GM13976 (cell line): ENCODE measurements around the gene AUP1.

ENCODE experiments used
- DNase-seq: peaks from one replicate; pipeline ENCODE4 v3.0.0; 2012; ENCODE audit warnings: low spot score
- in situ Hi-C: fragments of 300-500 bp; cut with MboI; formaldehyde crosslinking; loops from one replicate; pipeline ENCODE4 v1.12.0; 2022; ENCODE audit warnings: low sequenced_read_pairs, mixed read lengths, inconsistent platforms; ENCODE audit not compliant: unreplicated experiment
- TF ChIP-seq, protein P1 (sequence below): IDR thresholded peaks from 2 replicates; pipeline ENCODE4 v1.5.1; 2012; ENCODE audit warnings: borderline replicate concordance, mild to moderate bottlenecking; ENCODE audit not compliant: insufficient read depth; ENCODE audit errors: extremely low read depth, missing control alignments, control extremely low read depth

The AUP1 gene

DNA sequence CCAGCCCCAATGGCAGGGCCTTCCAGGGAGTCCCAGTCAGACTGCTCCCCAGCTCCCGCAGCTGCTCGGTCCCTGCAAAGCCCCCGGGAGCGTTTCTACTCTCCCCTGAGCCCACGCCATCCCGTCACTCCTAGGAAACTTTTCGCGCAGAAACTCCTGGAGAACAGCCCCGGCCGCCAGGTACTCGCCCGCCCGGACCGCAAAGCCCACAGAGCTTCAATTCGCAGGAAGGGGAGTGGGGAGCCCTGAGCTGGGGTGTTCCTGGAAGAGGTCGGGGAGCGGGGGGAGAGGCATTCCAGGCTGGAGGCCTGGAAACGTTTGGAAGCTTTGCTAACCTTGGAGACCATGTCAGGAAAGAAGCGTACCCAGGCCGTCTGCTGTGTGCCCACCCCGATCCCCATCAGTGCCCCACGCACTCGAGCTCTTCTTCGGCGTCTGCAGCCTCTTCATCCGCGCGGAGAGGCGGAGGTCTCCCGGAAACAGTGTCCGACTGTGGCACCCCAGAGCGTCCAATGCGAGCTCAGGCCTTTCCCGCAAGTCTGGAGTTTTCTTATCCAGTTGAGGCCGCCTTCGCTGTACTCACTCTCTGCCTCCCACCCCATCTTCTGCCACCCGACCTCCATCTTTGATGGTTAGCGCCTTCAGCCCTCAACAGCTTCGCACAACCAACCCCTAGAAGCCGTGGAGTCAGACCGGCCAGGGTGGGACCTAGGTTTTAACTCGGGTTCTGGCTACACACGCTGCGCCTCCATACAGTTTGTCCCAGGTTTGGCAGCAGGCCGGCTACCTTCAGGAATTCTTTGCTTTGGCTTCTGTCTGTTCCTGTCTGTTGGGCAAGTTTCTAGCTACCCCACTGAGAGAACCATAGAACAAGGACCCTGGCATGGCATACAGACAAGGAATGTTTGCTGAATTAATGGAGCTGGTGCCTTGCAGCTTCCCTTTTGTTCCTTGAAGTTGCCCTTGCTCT, 25.7 kb downstream of the AUP1 start:
- TF ChIP-seq, protein P1, sequence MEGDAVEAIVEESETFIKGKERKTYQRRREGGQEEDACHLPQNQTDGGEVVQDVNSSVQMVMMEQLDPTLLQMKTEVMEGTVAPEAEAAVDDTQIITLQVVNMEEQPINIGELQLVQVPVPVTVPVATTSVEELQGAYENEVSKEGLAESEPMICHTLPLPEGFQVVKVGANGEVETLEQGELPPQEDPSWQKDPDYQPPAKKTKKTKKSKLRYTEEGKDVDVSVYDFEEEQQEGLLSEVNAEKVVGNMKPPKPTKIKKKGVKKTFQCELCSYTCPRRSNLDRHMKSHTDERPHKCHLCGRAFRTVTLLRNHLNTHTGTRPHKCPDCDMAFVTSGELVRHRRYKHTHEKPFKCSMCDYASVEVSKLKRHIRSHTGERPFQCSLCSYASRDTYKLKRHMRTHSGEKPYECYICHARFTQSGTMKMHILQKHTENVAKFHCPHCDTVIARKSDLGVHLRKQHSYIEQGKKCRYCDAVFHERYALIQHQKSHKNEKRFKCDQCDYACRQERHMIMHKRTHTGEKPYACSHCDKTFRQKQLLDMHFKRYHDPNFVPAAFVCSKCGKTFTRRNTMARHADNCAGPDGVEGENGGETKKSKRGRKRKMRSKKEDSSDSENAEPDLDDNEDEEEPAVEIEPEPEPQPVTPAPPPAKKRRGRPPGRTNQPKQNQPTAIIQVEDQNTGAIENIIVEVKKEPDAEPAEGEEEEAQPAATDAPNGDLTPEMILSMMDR, result no peak
- in situ Hi-C loops, result no loop called here
- DNase-seq, result no peak

GRCh38 chr2:74502720-74503505, 26.6 kb downstream of the AUP1 start:
- DNase-seq, result peak; percentile 86
- TF ChIP-seq, protein P1, result peak; percentile 46
- in situ Hi-C loops, result no loop called here

GRCh38 chr2:74502147-74502719, 27.3 kb downstream of the AUP1 start:
- TF ChIP-seq, protein P1, result no peak
- no peak for DNase-seq
- in situ Hi-C loops, result no loop called here

- TF ChIP-seq, protein P1, result no peak
- in situ Hi-C loops, result no loop called here
- DNase-seq, result no peak
These were observed 28.0 kb downstream of the AUP1 start for GRCh38 chr2:74501335-74502071.

DNA sequence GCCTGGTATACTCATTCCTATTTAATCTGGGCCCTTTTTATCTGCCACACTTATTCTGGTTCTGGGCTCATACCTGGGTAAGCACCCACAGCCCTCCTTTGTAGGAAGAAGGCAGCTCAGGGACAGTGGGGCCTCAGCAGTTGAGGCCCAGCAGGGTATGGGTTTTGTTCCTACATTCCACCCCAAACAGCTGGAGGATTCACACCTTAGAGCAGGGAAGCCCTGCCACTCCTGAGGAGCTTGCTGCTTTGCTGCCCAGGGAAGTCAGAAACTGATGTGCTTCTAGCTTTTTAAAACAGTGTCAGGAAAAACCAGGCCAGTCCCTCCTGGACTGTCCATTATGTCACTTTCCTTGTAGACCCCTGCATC, 28.9 kb downstream of the AUP1 start:
- in situ Hi-C loops, result no loop called here
- DNase-seq, result no peak
- TF ChIP-seq, protein P1, result no peak
